Mesothelial cell of epicardium (in vitro differentiated cells): ENCODE results near the gene AOC1. TPM values are rescaled to one million over a fixed set of nuclear protein-coding genes. Genes with fewer than 3 reads are reported as not detected.

Experiments
- DNase-seq, 2 experiments: peaks; one replicate each; pipeline ENCODE4 v3.0.0; 2021; ENCODE audit warnings: low spot score in 2 of 2; ENCODE audit not compliant: unreplicated experiment in 2 of 2
- H3K27ac Mint-ChIP-seq: 2 replicates; pipeline ENCODE4 v1.8.0; 2021; ENCODE audit warnings: mixed read lengths
- H3K27me3 Mint-ChIP-seq: 2 replicates; pipeline ENCODE4 v1.8.0; 2021; ENCODE audit warnings: low read depth, mixed read lengths
- H3K36me3 Mint-ChIP-seq: 2 replicates; pipeline ENCODE4 v1.8.0; 2021; ENCODE audit warnings: mixed read lengths
- H3K4me1 Mint-ChIP-seq: 2 replicates; pipeline ENCODE4 v1.8.0; 2021; ENCODE audit warnings: mixed read lengths
- H3K4me3 Mint-ChIP-seq: 2 replicates; pipeline ENCODE4 v1.8.0; 2021; ENCODE audit warnings: mild to moderate bottlenecking, moderate library complexity, mixed read lengths
- H3K9me3 Mint-ChIP-seq: 2 replicates; pipeline ENCODE4 v1.8.0; 2021; ENCODE audit warnings: mixed read lengths
- CTCF ChIP-seq: fragments of 200-600 bp; sonication (generic); IDR thresholded peaks from one replicate; pipeline ENCODE4 v1.5.0; 2021; ENCODE audit warnings: antibody characterized with exemption; ENCODE audit not compliant: unreplicated experiment
- total RNA-seq: library from RNA; stranded (reverse); gene quantifications from 3 replicates; pipeline ENCODE4 v1.2.1, GENCODE V29; 2021

The AOC1 gene
- total RNA-seq, 1 donor from 2014 or later: not detected

- Mint-ChIP-seq H3K36me3 (no peaks in the 10 kb centered on the region), H3K4me3 (no peak overlapping the region), H3K9me3 (no peaks in the 10 kb centered on the region), H3K4me1 (peaks cover 16% of the 10 kb centered on the region), H3K27me3 (peaks cover 17% of the 10 kb centered on the region), H3K27ac (no peak overlapping the region)
- no peak for TF ChIP-seq CTCF
- peak in 1 of 2 experiments; percentile 31 for DNase-seq
Measured at GRCh38 chr7:150856303-150857275, 4.3 kb downstream of the AOC1 start.

- Mint-ChIP-seq H3K36me3 (no peaks in the 10 kb centered on the region), H3K27me3 (peaks cover 14% of the 10 kb centered on the region), H3K4me1 (peaks cover 16% of the 10 kb centered on the region), H3K27ac (no peak overlapping the region), H3K9me3 (no peaks in the 10 kb centered on the region), H3K4me3 (no peak overlapping the region)
- peak in 1 of 2 experiments; percentile 36 for DNase-seq
- no peak for TF ChIP-seq CTCF
Measured at GRCh38 chr7:150857276-150858055, 5.1 kb downstream of the AOC1 start.

- peaks cover 16% of the 10 kb centered on the region for H3K4me1 Mint-ChIP-seq
- H3K27ac Mint-ChIP-seq: no peak overlapping the region
- H3K36me3 Mint-ChIP-seq: no peaks in the 10 kb centered on the region
- H3K27me3 Mint-ChIP-seq: peaks cover 13% of the 10 kb centered on the region
- H3K4me3 Mint-ChIP-seq: no peak overlapping the region
- TF ChIP-seq CTCF: no peak
- H3K9me3 Mint-ChIP-seq: peaks cover 4% of the 10 kb centered on the region
- peak in 1 of 2 experiments; percentile 28 for DNase-seq
Measured at GRCh38 chr7:150858236-150859197, 6.2 kb downstream of the AOC1 start.

- H3K36me3 Mint-ChIP-seq: no peaks in the 10 kb centered on the region
- H3K27ac Mint-ChIP-seq: no peak overlapping the region
- peaks cover 21% of the 10 kb centered on the region for H3K27me3 Mint-ChIP-seq
- no peak for DNase-seq
- TF ChIP-seq CTCF: no peak
- peaks cover 1% of the 10 kb centered on the region for H3K4me1 Mint-ChIP-seq
- no peak overlapping the region for H3K4me3 Mint-ChIP-seq
- H3K9me3 Mint-ChIP-seq: peaks cover 4% of the 10 kb centered on the region
Measured at GRCh38 chr7:150860291-150860977, 8.1 kb downstream of the AOC1 start.

GRCh38 chr7:150860978-150861295, 8.6 kb downstream of the AOC1 start:
- H3K9me3 Mint-ChIP-seq: peaks cover 4% of the 10 kb centered on the region
- no peaks in the 10 kb centered on the region for H3K4me1 Mint-ChIP-seq
- H3K36me3 Mint-ChIP-seq: no peaks in the 10 kb centered on the region
- no peak overlapping the region for H3K27ac Mint-ChIP-seq
- no peak for DNase-seq
- no peak overlapping the region for H3K4me3 Mint-ChIP-seq
- H3K27me3 Mint-ChIP-seq: peaks cover 21% of the 10 kb centered on the region
- TF ChIP-seq CTCF: no peak
